ENCODE measurements around the gene CYTH1. TPM values are rescaled to one million over a fixed set of nuclear protein-coding genes. Genes with fewer than 3 reads are reported as not detected.

Gene CYTH1
- total and polyA plus RNA-seq, 8 donors: 36.6 to 96.1 (median 41.3) TPM

DNA sequence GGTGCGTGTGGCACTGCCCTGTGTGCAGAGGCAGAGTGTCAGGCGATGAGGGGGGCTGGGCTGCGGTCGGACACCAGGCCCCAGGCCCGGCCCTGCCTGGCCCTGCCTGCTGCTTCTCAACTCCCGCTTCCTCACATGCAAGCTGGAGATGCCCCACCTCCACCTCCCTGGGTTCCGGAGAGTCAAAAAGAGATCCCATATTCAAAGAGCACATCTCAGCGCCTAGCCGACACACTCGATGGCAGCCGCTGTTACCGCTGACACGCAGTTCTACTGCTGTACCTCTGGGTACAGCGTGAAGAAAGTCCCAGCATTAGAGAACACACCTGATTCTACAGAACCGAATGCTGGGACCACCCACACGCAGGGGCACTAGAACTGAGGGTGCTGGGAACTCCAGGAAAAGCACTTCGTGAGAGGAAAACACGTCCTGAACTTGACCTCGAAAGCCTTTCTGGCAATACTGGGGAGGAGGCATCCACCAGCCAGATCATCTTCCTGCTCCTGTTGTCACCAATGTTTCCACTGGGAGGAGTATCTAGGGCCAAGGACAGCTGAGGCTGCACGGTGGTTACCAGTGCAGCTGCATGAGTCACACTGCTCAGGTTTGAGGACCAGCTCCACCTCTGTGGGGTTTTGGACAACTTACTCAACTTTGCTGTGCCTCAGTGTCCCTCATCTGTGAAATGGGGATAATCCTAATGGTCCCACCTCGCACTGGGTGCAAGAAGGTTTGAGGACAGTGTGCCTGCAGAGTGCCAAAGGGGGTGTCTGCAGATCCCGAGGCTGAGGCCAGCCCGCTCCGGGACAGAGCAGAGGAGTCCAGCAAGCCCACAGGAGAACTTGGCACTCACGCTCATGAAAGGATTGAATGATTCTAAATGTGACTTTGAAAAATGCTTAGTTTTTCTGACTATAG, 104.5 kb downstream of the CYTH1 start:
- ATAC-seq (no peak), DNase-seq (no peak)
- Histone ChIP-seq H3K36me3 (peaks cover 0 to 91% of the 10 kb centered on the region in 2 donors), H3K27me3 (no peaks in the 10 kb centered on the region), H3K9me3 (no peaks in the 10 kb centered on the region), H3K4me3 (no peak overlapping the region), H3K27ac (no peak overlapping the region), H3K4me1 (peaks cover 0 to 8% of the 10 kb centered on the region in 2 donors)
- intact Hi-C loops (cut with DNase I): no loop called here
- TF ChIP-seq, protein P1, sequence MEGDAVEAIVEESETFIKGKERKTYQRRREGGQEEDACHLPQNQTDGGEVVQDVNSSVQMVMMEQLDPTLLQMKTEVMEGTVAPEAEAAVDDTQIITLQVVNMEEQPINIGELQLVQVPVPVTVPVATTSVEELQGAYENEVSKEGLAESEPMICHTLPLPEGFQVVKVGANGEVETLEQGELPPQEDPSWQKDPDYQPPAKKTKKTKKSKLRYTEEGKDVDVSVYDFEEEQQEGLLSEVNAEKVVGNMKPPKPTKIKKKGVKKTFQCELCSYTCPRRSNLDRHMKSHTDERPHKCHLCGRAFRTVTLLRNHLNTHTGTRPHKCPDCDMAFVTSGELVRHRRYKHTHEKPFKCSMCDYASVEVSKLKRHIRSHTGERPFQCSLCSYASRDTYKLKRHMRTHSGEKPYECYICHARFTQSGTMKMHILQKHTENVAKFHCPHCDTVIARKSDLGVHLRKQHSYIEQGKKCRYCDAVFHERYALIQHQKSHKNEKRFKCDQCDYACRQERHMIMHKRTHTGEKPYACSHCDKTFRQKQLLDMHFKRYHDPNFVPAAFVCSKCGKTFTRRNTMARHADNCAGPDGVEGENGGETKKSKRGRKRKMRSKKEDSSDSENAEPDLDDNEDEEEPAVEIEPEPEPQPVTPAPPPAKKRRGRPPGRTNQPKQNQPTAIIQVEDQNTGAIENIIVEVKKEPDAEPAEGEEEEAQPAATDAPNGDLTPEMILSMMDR (IDR thresholded peaks at IDR 0.05): no peak

- ATAC-seq (no peak), DNase-seq (peak in 1 of 4 donors; percentile 22)
- Histone ChIP-seq H3K4me1 (no peaks in the 10 kb centered on the region), H3K36me3 (peaks cover 0 to 92% of the 10 kb centered on the region in 2 donors), H3K27ac (no peak overlapping the region), H3K27me3 (no peaks in the 10 kb centered on the region), H3K9me3 (no peaks in the 10 kb centered on the region), H3K4me3 (no peak overlapping the region)
- intact Hi-C loops (cut with DNase I): no loop called here
- TF ChIP-seq, protein P1 (IDR thresholded peaks at IDR 0.05): no peak
Observed at GRCh38 chr17:78676412-78677302, 105.4 kb downstream of the CYTH1 start.

DNA sequence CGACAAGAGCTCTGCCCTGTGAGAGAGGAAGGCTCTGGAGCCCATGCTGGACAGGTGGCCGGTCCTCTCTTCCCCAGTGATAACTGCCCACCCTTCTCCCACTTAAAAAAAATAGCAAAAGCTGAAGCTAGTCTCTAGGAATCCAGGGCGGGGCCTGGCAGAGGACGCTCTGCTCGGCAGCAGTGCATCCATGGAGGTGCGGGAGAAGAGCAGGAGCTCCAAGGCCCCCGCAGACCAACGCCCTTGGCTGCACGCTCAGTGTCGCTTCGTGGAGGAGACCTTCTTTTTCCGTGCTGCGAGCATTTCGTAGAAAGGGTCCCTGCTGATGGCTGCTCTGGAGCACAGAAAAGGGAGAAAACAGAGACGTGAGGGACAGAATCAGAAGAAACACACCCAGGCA, 106.2 kb downstream of the CYTH1 start:
- intact Hi-C loops (cut with DNase I): no loop called here
- Histone ChIP-seq H3K36me3 (peaks cover 0 to 94% of the 10 kb centered on the region in 2 donors), H3K27ac (no peak overlapping the region)

GRCh38 chr17:78675316-78675616, 106.8 kb downstream of the CYTH1 start:
- Histone ChIP-seq H3K36me3 (peaks cover 0 to 93% of the 10 kb centered on the region in 2 donors), H3K4me1 (no peaks in the 10 kb centered on the region), H3K27me3 (no peaks in the 10 kb centered on the region), H3K4me3 (no peak overlapping the region), H3K27ac (no peak overlapping the region), H3K9me3 (no peaks in the 10 kb centered on the region)
- intact Hi-C loops (cut with DNase I): no loop called here
- ATAC-seq (no peak), DNase-seq (no peak)
- TF ChIP-seq, protein P1 (IDR thresholded peaks at IDR 0.05): no peak

More for the DNA sequence above, 106.2 kb downstream of the CYTH1 start:
- H3K9me3 ChIP-seq: no peaks in the 10 kb centered on the region
- H3K4me1 ChIP-seq: no peaks in the 10 kb centered on the region
- DNase-seq: peak in 1 of 4 donors; percentile 6
- TF ChIP-seq, protein P1 (IDR thresholded peaks at IDR 0.05): no peak
- H3K4me3 ChIP-seq: no peak overlapping the region
- H3K27me3 ChIP-seq: no peaks in the 10 kb centered on the region
- ATAC-seq: no peak

All from left lung (tissue), 10 donors.